NCI-H774 (cell line): Measurements from ENCODE around the gene PPT2.

Experiments used
- DNase-seq: peaks from one replicate; lab custom pipeline; 2025; lab: John Stamatoyannopoulos, UW

The PPT2 gene, protein sequence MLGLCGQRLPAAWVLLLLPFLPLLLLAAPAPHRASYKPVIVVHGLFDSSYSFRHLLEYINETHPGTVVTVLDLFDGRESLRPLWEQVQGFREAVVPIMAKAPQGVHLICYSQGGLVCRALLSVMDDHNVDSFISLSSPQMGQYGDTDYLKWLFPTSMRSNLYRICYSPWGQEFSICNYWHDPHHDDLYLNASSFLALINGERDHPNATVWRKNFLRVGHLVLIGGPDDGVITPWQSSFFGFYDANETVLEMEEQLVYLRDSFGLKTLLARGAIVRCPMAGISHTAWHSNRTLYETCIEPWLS

DNA sequence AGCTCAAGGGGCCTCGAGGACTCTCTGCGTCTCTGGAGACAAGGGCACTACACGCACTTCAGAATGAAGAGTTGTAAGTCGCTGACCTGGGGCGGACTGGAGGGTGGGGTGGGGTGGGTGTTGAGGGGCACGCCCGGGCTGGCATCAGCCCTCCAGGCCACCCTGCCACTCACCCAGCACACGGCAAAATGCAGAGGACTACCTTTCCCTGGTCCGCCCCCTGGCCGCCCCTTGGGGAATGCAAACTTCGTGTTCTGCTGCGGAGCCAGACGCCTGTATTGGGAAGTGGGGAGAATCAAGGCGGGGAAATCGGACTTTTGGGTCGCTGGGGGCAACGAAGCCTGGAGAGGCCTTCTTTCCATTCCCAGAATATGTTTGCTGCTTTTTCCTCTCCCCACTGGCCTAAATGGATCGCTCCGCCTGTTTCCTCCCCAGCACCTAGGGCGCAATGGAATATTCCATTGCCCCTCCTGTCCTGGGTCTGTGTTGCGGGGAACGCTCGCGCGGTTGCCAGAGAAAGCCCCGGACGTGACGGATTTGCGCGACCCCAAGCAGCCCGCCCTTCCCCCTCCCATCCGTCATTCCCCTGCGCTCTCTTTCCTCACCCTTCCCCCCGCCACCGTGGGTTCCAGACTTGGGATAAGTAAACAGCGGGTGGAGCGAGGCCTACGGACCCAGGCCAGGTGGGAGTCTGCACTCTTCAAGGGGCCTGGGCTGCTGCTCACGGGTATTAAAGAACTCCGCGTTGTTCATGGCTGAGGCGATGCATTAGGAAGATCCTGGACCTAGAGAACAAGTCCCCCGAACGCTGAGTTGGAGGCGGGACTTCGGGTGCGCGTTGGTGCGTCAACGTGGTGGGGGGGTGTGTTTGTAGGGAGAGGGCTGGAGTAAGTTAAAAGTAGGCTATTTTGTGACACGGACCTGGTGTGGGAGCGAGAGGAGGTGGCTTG lies at the start of gene PPT2:
Gene PPT2, plus strand, starts transcription at position 578 of the 950 bp plus-strand sequence. CDS start 454 bp downstream, outside the sequence.
- DNase-seq = peak; percentile 84

DNA sequence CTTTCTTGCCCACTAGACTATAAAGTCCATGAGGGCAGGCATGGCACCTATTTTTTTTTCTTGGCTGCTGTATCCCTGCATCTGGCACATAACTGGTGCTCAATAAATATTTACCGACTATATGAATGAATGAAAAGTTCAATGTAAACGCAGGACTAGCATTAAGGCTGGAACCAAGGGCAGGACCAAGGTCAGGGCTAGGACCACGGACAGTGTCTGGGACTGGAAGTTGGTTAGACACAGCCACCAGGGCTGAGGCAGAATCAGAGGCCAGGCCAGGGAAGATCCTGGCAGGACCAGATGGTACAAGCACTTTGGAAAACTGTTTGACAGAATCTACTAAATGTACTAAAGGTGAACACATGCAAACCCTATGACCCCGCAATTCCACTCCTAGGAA lies 48.5 kb upstream of the PPT2 start:
- no peak for DNase-seq

DNA sequence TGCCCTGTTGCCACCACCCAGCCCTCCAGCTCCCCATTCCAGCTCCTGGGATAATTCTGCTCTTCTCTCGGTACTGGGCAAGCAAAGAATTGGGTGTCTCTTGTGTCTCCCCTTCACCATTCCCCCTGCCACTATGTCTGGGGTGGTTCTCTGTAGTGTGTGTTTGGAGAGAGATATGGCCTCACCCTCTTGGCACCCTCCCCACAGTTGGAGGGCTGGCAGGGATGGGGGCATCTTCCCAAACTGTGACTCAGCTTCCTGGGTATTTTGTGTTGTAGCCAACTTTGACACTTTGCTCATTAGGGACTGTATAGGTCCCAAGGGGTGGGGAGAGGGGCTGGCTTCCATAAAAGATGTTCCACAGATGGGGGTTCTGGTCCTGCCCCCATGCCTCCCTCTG lies 46.5 kb upstream of the PPT2 start:
- no peak for DNase-seq

DNA sequence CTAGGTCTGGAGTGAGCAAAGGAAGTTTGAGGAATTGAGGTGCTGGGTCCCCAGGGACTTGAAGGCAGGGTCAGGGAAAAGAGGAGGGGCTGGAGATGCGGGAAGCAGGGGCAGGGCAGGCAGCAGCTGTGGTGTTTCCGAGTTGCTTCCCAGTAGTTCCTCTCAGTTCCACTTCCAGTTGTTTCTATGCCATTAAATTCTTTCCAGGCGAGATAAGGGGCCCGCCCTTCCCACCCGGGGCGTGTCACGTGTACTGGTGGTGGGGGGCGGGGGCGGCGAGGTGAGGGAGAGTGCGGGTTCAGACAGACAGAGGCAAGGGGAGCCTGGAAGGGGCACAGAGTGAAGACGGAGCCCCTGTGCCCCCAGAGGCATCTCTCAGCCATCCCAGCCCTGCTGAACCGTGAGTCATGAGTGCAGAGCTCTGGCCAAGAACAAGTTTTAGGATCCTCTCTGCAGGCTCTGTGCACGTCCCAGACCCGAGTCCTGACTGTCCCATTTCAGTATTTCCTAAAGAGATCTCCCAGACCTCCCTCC lies 45.8 kb upstream of the PPT2 start:
- no peak for DNase-seq

DNA sequence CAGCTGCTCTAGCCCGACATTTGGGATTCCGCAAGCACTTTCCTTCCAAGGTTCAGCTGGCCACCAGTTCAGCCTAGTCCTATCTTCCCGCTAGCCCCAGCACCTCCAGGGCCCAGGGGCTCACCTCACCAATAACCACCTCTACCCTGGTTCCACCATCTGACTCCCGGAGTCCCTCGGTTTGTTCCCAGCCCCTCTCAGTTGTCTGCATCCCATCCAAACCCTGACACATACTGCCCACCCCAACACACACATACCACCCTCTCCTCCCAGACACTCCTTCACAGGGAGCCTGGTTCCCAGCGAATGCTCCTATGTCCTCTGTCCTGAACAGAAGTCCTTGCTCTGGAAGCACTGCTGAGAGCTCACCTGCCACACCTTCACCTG lies 45.2 kb upstream of the PPT2 start:
- DNase-seq = no peak

DNA sequence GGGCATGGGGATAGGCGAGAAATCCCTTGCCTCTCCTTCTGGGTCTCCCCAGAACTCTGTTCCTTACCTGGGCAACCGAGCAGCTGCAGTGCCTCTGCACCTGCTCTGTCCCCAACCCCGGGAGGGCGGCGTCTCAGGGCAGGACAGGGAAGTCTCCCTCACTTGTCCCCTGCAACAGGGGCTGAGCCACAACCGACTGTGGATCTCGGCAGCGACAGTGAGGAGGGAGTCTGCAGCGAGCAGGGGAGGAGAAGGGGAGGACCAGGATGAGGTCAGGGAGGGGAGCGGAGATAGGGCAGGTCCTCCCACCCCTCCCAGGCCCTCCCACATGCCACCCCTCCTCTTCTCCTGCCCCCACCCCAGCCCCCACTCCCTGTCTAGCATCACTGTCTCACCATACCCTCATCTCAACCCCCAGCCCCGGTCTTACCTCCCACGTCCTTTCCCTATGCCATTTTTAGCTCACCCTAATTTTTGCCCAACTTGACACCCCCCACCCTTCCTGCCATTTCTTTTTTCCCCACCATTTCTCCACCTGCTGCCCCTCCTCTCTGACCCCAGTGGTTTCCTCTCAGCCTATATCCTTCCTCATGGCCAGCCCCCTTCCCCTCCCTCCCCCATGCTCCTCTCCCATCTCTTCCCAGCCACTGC lies 44.7 kb upstream of the PPT2 start, which contains the start of gene TNXB:
Gene TNXB, minus strand, starts transcription at position 225 of the 651 bp plus-strand sequence. CDS start 11,140 bp downstream, outside the sequence.
- no peak for DNase-seq

DNA sequence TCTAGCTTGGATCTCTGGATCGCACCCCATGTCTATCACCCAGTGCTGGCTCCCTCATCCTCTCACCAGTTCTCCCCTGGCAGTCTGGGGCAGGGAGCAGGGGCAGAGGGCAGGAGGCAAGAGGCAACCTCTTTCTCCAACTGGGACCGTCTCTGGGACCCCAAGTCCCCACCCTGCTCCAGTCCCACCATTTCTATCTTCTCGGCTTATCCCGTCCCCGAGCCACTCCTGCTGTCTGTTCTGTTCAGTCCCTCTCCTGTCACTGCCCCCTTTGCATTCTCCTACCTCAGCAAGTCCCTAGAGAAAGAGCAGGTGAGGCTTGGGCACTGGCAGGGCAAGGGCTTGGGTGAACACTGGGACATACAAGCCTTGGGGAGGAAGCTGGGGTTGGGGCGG lies 44.2 kb upstream of the PPT2 start:
- no peak for DNase-seq

DNA sequence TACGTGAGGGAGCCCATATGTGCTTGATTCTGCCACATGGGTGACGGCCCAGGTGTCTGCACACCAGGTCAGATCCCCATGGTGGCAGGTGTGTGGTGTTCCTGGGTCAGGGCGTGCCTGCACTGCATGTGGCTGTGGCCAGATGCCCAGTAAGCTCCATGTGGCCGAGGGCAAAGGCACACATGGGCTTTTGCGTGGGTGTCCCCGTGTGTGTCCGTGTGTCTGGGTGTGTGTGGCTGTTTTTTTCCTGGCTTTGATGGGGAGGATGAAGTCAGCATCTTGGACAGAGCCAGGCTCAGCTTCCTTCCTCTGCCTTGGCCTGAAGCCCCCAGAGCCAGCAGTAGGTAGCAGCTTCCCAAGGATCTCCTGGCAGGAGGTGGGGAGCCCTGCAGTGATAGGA lies 43.3 kb upstream of the PPT2 start:
- DNase-seq = peak; percentile 30

DNA sequence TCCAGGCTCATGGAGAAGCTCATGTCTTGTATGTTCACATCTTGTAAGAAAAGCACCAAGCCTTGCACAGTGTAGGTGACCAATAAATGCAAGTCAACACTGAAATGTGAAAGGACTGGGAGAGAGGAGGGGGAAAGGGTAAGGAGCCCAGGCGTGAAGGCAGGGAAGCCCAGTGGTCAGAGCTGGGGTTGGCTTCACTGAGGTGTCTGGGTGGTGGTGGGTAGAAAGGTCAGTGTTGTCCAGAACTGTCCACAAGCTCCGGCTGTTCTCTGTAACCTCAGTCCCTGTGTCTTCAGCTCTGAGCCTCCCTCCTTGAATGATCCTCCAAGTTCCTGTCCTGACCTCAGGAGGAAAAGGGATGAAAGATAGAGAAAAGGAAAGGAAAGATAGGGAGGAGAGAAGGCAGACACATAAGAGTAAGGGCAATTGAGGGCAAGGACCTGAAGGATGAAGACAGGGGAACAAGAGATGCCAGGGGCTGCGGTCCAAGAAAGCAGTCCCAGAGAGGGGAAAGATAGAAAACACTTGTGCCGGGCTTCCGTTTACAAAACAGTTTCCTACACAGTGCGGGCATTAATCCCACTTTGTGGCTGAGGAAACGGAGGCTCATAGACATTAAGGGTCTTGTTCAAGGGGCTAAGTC lies 42.4 kb upstream of the PPT2 start:
- DNase-seq = no peak

DNA sequence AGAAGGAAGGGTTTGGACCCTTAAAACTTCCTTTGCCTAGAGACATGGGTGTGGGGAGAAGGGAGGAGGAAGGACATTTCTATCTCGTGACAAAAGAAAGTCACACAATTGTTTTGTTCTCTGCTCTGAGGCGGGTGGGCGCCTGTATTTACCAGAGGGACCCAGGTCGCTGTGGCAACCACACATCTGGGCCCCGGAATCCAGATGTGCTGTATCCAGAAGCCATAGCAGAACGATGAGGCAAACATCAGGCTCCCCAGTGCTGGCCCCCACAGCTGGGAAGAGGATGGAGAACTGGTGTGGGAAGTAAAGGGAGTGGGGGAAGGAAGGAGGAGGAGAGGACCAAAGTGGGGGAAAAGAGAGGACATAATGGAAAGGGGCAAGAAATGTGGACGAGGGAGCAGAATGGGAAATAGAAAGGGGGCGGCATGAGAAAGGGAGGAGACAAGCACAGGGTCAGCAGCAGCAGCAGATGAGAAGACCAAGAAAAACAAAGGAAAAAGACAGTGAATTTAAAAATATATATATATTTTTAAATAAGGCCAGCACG lies 41.4 kb upstream of the PPT2 start:
- no peak for DNase-seq

DNA sequence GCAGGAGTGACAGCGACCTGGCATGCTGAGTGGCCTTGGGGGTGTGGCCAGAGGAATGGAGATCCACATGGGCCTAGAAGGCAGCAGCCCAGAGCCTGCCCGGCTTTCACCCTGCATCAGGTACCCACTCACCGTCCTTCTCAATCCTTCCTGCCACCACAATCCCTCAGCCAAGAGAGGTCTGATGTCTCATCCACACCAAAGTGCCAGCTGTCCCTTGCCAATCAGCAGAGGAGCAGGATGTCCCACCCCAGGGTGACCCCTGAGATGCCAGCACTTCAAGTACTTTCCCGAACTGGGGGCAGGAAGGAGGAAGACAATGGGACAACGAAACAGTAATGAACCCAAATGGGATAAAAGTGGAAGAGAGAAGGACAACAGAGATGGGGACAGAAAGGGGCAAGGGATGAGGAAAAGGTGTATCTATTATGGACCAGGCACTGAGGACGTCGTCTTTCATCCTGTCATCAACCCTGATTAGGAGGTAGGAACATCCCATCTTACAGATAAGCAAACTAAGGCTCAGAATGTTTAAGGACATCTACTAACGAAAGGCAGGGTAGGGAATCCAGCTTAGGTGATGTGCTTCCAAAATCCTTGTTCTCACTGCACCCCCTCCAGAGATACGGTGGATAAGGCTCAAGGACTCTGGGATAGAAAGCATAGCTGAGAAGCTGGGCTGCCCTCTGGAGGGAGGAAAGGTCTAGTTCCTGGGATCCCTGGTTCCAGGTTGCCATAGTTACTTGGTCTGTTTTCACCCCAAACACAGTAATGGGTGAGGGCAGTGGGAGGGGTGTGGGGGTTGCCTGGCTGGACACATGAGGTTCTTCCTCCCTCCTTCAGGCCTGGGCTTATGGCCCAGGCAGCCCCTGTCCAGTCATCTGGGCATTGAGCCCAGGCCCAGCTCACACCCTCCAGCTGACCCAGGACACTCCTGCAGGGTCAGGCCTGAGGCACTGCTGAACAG lies 40.3 kb upstream of the PPT2 start:
- DNase-seq = no peak

DNA sequence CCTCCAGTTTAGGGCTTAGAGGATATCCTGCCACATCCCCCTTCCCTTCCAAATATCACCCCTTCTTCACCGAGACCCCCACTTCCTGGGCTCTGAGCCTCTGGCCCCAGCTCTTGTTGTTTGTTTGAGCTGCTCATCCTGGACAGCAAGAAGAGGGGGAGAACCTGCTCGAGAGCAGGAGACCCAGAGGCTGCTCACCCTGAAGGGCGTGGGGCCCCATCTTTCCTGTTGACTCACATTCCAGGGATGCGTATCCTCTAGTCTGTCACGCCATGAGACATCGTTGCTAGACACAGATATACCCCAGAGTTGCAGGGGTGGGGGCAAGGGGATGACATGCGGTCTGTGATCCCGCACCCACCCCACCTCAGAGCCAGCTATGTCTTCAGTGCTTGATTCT lies 39.1 kb upstream of the PPT2 start:
- DNase-seq = no peak

DNA sequence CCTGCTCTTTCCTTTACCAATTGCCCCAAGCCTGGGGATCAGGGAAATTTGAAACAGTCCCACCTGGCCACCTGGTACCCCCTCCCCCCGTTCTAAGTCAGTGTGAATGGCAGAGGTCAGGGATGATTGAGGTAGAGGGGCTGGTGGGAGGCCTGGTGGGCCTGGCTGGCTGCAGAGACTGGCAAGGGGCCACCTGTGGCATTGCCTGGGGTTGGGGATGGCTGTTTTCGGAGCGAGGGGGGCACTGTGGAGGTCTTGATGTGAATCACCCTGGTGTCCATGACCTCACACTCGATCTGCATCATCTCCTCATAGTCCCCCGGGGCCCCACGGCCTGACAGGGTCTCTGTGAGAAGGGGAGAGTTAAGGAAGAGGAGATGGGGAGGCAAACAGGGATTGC lies 38.3 kb upstream of the PPT2 start:
- DNase-seq = no peak

DNA sequence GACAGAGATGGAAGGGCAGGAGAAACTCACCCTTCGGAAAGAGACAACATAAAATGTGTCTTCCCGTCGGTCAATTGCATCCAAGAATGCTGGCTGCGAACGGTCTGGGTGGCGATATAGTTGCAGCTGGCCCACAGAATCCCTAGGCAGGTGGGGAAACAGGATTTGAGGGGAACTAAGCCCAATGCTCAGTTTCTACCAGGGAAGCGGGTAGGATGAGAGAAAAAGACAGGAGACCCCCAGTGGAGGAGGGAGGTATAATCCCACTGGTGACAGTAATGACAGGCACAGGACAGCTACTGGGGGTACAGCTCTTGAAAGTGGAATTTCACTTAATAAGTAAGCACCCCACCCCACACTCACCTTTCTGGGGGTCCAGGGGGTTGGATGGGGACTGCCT lies 37.3 kb upstream of the PPT2 start:
- no peak for DNase-seq

DNA sequence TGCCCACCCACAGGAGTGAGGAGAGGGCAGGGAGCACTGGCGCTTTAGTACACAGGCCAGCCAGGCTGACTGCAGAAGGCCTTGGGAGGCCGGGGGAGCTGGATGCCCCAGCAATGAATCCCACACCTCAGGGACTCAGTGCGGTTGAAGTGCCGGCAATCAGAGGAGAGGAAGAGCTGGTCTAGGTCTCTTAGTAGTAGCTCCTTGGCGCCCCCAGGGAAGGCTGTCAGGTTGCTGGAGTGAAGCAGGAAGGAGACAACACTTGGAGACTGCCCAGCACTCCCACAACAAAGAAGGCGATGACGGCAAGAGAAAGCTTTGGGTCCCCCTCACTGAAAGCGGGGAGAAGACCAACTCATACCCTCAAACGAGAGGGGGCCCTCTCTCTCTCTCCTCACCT lies 36.5 kb upstream of the PPT2 start:
- no peak for DNase-seq

DNA sequence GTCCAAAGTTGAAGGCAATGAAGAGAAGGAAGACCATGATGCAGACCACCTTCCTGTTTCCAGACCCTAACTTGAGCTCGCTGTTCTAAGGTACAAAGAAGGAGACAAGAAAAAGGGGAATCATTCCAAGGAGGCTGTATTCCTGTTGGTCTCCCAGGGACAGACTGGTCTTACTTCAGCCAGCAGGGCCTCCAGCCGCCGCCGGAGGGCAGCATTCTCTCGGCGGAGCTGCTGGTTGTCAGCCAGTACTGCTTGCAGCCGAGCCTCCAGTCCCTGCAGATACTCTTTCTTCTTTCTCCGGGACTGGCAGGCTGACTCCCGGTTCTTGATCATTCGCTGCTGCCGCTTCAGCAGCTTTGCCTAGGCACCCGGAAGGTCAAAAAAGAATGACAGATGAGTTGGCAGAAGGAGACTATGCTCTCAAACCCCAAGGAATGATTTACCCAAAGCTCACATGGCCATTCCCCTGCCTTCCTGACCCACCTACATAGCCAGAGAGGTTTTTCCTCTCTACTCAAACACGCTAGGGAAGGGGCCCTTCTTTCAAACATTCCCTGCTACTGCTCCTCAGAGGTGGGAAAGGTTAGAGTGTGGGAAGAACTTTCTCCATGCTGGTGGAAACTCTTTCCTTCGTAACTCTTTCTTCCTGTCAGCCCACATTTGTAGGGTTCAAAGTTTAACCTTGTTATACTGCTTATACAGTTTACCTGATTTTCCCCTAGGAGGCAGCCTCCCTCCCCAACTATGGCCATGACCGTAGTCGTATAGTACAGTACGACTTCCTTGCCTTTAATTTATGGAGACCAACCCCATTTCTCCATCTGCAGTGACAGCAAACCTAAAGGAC lies 34.9 kb upstream of the PPT2 start:
- peak; percentile 63 for DNase-seq

DNA sequence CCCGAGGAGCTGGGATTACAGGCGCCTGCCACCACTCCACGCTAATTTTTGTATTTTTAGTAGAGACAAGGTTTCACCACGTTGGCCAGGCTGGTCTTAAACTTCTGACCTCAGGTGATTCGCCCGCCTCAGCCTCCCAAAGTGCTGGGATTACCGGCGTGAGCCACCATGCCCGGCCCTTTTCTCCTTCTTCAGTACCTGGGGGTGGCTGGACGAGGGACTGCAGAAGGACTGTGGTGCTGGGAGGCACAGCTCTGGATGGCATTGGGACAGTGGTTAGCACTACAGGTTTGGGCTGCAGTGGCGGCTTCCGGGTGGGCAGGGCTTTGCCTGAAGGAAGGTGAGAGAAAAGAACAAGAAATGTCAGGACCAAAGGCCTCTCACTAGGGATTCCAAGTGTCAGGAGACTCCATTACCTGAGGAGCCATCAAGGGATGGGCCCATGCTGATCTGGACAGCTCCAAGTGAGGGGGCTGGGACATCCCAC lies 33.3 kb upstream of the PPT2 start:
- no peak for DNase-seq

DNA sequence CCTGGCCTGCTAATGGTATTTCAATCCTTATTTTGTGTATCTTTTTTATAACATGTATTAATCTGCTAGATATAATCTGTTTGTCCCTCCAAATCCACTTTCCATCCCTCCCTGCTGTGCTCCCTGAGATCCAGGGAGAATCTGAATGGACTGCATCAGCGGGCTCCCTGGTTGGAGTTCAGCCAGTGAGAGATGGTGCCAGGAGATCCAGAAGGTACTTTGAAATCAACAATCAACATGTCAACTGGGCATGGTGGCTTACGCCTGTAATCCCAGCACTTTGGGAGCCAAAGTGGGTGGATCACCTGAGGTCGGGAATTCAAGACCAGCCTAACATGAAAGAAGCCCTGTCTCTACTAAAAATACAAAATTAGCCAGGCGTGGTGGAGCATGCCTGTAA lies 30.3 kb upstream of the PPT2 start:
- DNase-seq = no peak

DNA sequence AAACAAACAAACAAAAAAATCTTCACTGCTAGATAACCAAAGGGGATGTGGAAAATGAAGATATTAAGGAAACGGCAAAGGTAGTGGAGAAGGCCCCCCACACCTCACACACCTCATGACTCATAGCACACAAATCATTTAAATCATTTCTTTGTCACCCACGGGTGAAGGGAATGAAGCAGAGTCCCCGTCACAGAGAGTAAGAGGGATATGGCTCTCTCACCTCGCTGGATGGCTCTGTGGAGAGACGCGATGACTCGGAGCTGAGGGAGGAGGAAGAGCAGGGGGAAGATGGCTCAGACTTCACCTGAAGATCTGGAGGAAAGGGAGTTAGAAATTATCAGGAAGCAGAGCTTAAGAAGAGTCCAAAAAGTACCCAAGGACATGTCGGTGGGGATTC lies 27.1 kb upstream of the PPT2 start:
- no peak for DNase-seq

DNA sequence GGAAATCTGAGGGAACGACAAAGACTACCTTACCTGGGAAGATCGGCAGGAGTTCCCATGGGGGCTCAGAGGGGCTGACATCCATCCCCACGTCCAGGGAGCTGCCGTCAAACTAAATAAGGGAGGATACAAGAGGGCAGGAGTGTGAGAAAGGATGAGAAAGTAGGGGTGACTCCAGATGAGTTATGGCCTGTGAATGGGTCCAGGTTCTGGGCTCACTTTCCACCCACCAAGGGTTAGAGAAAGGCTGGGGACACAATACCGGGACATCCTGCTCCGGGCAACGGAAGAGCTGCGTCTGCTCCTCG lies 26.6 kb upstream of the PPT2 start:
- no peak for DNase-seq
